ENCODE data around the gene CATSPER3. TPM values are rescaled to one million over a fixed set of nuclear protein-coding genes. Genes with fewer than 3 reads are reported as not detected.

Gene CATSPER3
- total RNA-seq, 1 donor from 2014 or later = 0.52 TPM

DNA sequence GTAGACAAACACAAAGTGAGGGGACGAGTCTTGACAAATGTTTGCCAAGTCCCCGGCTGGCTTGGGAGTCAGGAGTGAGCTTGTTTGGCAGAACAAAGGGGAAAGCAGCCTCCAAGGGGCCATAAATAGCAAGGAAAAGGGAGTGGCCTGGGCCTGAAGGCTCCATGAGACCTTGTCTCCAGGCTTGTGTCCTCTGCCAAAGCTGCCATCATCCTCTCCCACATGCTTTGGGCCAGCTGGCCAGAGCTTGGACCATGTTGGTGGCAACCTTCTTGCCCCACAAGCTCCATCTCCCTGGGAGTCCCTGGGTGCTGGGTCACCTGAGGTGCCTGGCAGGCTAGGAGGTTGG lies 79.6 kb downstream of the CATSPER3 start:
- H3K9ac ChIP-seq (ENCODE audit: low read depth in 1 of 3, low read length in 3 of 3) = no peak overlapping the region
- peaks cover 0 to 19% (median 7%) of the 10 kb centered on the region in 3 donors for H3K4me1 ChIP-seq (ENCODE audit: control insufficient read depth in 3 of 3, insufficient read depth in 3 of 3, low read length in 3 of 3)
- no peak overlapping the region for H3K27ac ChIP-seq (ENCODE audit: low read depth, low read length)
- H3K9me3 ChIP-seq (ENCODE audit: control insufficient read depth in 3 of 3, low read length in 3 of 3) = no peaks in the 10 kb centered on the region
- H3K4me3 ChIP-seq (ENCODE audit: low read length in 3 of 3) = no peak overlapping the region
- no peaks in the 10 kb centered on the region for H3K36me3 ChIP-seq (ENCODE audit: control insufficient read depth in 3 of 3, insufficient read depth in 3 of 3, low read length in 3 of 3)
- H3K27me3 ChIP-seq (ENCODE audit: control insufficient read depth in 3 of 3, insufficient read depth in 3 of 3, low read length in 3 of 3) = peaks cover 21 to 27% (median 24%) of the 10 kb centered on the region in 3 donors

DNA sequence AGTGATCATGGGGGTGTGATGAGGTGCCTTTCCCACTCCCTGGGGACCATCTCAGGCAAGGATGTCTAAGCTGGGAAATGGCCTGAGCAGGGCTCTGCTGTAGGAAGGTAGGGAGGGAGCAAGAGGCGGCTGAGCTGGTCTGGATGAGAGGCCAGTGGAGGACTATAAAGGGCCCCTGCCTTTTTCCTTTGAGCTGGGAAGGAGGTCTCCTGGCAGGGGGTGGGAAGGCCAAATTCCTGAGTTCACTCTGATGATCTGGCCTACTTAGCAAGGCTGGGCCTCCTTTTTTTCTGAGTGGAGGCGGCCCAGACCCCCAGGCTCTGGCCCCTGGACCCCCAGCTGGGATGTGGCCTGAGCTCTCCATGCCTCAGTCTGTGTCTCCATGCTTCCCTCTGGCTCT lies 80.6 kb downstream of the CATSPER3 start:
- peaks cover 18 to 23% (median 21%) of the 10 kb centered on the region in 3 donors for H3K27me3 ChIP-seq (ENCODE audit: control insufficient read depth in 3 of 3, insufficient read depth in 3 of 3, low read length in 3 of 3)
- H3K36me3 ChIP-seq (ENCODE audit: control insufficient read depth in 3 of 3, insufficient read depth in 3 of 3, low read length in 3 of 3) = no peaks in the 10 kb centered on the region
- no peak overlapping the region for H3K27ac ChIP-seq (ENCODE audit: low read depth, low read length)
- H3K9me3 ChIP-seq (ENCODE audit: control insufficient read depth in 3 of 3, low read length in 3 of 3) = no peaks in the 10 kb centered on the region
- no peak overlapping the region for H3K9ac ChIP-seq (ENCODE audit: low read depth in 1 of 3, low read length in 3 of 3)
- H3K4me1 ChIP-seq (ENCODE audit: control insufficient read depth in 3 of 3, insufficient read depth in 3 of 3, low read length in 3 of 3) = peaks cover 0 to 19% (median 7%) of the 10 kb centered on the region in 3 donors
- H3K4me3 ChIP-seq (ENCODE audit: low read length in 3 of 3) = no peak overlapping the region

DNA sequence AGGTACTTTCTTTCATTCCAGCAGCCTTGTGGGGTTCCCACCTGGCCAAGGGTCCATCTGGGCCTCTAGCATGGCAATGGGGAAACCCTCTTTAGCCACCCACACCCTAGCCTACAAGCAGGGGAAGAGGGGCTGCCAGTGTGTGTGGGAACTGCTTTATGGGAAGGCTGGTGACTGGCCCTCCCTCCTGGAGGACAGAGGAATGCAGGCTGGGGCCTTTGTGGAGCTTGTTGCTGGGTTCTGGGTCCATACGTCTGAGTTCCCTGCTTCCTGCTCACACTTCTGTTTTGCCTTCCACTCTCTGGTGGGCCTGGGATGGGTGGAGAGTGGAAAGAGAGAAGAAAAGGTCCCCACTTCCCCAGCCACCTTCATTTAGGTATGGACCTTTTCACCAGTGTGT lies 81.2 kb downstream of the CATSPER3 start:
- H3K27me3 ChIP-seq (ENCODE audit: control insufficient read depth in 3 of 3, insufficient read depth in 3 of 3, low read length in 3 of 3) = peaks cover 14 to 24% (median 20%) of the 10 kb centered on the region in 3 donors
- no peaks in the 10 kb centered on the region for H3K9me3 ChIP-seq (ENCODE audit: control insufficient read depth in 3 of 3, low read length in 3 of 3)
- peaks cover 0 to 24% (median 10%) of the 10 kb centered on the region in 3 donors for H3K4me1 ChIP-seq (ENCODE audit: control insufficient read depth in 3 of 3, insufficient read depth in 3 of 3, low read length in 3 of 3)
- no peak overlapping the region for H3K9ac ChIP-seq (ENCODE audit: low read depth in 1 of 3, low read length in 3 of 3)
- H3K36me3 ChIP-seq (ENCODE audit: control insufficient read depth in 3 of 3, insufficient read depth in 3 of 3, low read length in 3 of 3) = no peaks in the 10 kb centered on the region
- H3K27ac ChIP-seq (ENCODE audit: low read depth, low read length) = no peak overlapping the region
- no peak overlapping the region for H3K4me3 ChIP-seq (ENCODE audit: low read length in 3 of 3)

GRCh38 chr5:135050244-135050767 lies 82.6 kb downstream of the CATSPER3 start:
- Histone ChIP-seq H3K4me1 (ENCODE audit: control insufficient read depth in 3 of 3, insufficient read depth in 3 of 3, low read length in 3 of 3) (peaks cover 6 to 36% (median 14%) of the 10 kb centered on the region in 3 donors), H3K9ac (ENCODE audit: low read depth in 1 of 3, low read length in 3 of 3) (no peak overlapping the region), H3K27ac (ENCODE audit: low read depth, low read length) (no peak overlapping the region), H3K27me3 (ENCODE audit: control insufficient read depth in 3 of 3, insufficient read depth in 3 of 3, low read length in 3 of 3) (peaks cover 13 to 22% (median 14%) of the 10 kb centered on the region in 3 donors), H3K4me3 (ENCODE audit: low read length in 3 of 3) (no peak overlapping the region), H3K9me3 (ENCODE audit: control insufficient read depth in 3 of 3, low read length in 3 of 3) (no peaks in the 10 kb centered on the region), H3K36me3 (ENCODE audit: control insufficient read depth in 3 of 3, insufficient read depth in 3 of 3, low read length in 3 of 3) (no peaks in the 10 kb centered on the region)

GRCh38 chr5:135051399-135051798 lies 83.7 kb downstream of the CATSPER3 start:
- no peaks in the 10 kb centered on the region for H3K9me3 ChIP-seq (ENCODE audit: control insufficient read depth in 3 of 3, low read length in 3 of 3)
- H3K4me3 ChIP-seq (ENCODE audit: low read length in 3 of 3) = no peak overlapping the region
- no peak overlapping the region for H3K9ac ChIP-seq (ENCODE audit: low read depth in 1 of 3, low read length in 3 of 3)
- no peak overlapping the region for H3K27ac ChIP-seq (ENCODE audit: low read depth, low read length)
- no peaks in the 10 kb centered on the region for H3K36me3 ChIP-seq (ENCODE audit: control insufficient read depth in 3 of 3, insufficient read depth in 3 of 3, low read length in 3 of 3)
- peaks cover 16 to 47% (median 23%) of the 10 kb centered on the region in 3 donors for H3K4me1 ChIP-seq (ENCODE audit: control insufficient read depth in 3 of 3, insufficient read depth in 3 of 3, low read length in 3 of 3)
- H3K27me3 ChIP-seq (ENCODE audit: control insufficient read depth in 3 of 3, insufficient read depth in 3 of 3, low read length in 3 of 3) = peaks cover 12 to 14% (median 12%) of the 10 kb centered on the region in 3 donors

GRCh38 chr5:135051872-135052271 lies 84.2 kb downstream of the CATSPER3 start:
- no peak overlapping the region for H3K4me3 ChIP-seq (ENCODE audit: low read length in 3 of 3)
- peaks cover 12 to 14% (median 12%) of the 10 kb centered on the region in 3 donors for H3K27me3 ChIP-seq (ENCODE audit: control insufficient read depth in 3 of 3, insufficient read depth in 3 of 3, low read length in 3 of 3)
- H3K4me1 ChIP-seq (ENCODE audit: control insufficient read depth in 3 of 3, insufficient read depth in 3 of 3, low read length in 3 of 3) = peaks cover 20 to 47% (median 28%) of the 10 kb centered on the region in 3 donors
- no peaks in the 10 kb centered on the region for H3K36me3 ChIP-seq (ENCODE audit: control insufficient read depth in 3 of 3, insufficient read depth in 3 of 3, low read length in 3 of 3)
- no peak overlapping the region for H3K9ac ChIP-seq (ENCODE audit: low read depth in 1 of 3, low read length in 3 of 3)
- no peak overlapping the region for H3K27ac ChIP-seq (ENCODE audit: low read depth, low read length)
- H3K9me3 ChIP-seq (ENCODE audit: control insufficient read depth in 3 of 3, low read length in 3 of 3) = no peaks in the 10 kb centered on the region

DNA sequence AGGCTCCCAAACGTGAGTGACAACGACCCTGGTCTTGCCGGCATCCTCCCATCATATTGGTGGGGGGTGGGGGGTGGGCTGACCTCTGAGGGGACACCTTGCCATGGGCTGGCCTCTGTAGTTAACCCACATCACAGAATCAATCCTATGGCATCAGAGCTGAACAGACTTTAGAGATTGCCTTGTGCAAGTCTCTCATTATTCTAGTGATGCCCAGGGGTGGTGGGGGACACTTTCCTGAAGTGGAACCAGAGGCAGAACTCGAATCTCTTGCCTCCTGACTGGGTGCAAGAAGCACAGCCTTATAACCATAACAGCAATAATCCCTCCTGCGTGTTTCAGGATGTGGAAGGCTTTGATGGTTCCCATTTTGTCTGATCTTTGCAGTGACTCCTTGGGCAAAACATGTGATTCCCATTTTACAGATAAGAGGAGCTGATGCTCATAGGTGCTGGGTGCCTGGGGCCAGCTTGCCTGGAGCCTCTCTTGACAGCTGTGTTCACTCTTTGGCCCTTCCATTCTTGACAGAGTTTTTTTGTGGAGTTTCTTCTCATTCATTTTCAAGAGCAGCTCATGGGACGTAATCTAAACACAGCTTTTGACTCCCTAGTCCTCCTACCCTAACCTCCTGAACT lies 84.9 kb downstream of the CATSPER3 start:
- Histone ChIP-seq H3K9me3 (ENCODE audit: control insufficient read depth in 3 of 3, low read length in 3 of 3) (no peaks in the 10 kb centered on the region), H3K9ac (ENCODE audit: low read depth in 1 of 3, low read length in 3 of 3) (no peak overlapping the region), H3K36me3 (ENCODE audit: control insufficient read depth in 3 of 3, insufficient read depth in 3 of 3, low read length in 3 of 3) (no peaks in the 10 kb centered on the region), H3K27ac (ENCODE audit: low read depth, low read length) (no peak overlapping the region), H3K4me3 (ENCODE audit: low read length in 3 of 3) (no peak overlapping the region), H3K4me1 (ENCODE audit: control insufficient read depth in 3 of 3, insufficient read depth in 3 of 3, low read length in 3 of 3) (peaks cover 20 to 43% (median 22%) of the 10 kb centered on the region in 3 donors), H3K27me3 (ENCODE audit: control insufficient read depth in 3 of 3, insufficient read depth in 3 of 3, low read length in 3 of 3) (peaks cover 10 to 12% (median 12%) of the 10 kb centered on the region in 3 donors)

GRCh38 chr5:135053278-135053677 lies 85.6 kb downstream of the CATSPER3 start:
- peaks cover 20 to 42% (median 21%) of the 10 kb centered on the region in 3 donors for H3K4me1 ChIP-seq (ENCODE audit: control insufficient read depth in 3 of 3, insufficient read depth in 3 of 3, low read length in 3 of 3)
- H3K27ac ChIP-seq (ENCODE audit: low read depth, low read length) = no peak overlapping the region
- peaks cover 10 to 12% (median 12%) of the 10 kb centered on the region in 3 donors for H3K27me3 ChIP-seq (ENCODE audit: control insufficient read depth in 3 of 3, insufficient read depth in 3 of 3, low read length in 3 of 3)
- H3K9ac ChIP-seq (ENCODE audit: low read depth in 1 of 3, low read length in 3 of 3) = no peak overlapping the region
- H3K9me3 ChIP-seq (ENCODE audit: control insufficient read depth in 3 of 3, low read length in 3 of 3) = no peaks in the 10 kb centered on the region
- no peaks in the 10 kb centered on the region for H3K36me3 ChIP-seq (ENCODE audit: control insufficient read depth in 3 of 3, insufficient read depth in 3 of 3, low read length in 3 of 3)
- H3K4me3 ChIP-seq (ENCODE audit: low read length in 3 of 3) = no peak overlapping the region

DNA sequence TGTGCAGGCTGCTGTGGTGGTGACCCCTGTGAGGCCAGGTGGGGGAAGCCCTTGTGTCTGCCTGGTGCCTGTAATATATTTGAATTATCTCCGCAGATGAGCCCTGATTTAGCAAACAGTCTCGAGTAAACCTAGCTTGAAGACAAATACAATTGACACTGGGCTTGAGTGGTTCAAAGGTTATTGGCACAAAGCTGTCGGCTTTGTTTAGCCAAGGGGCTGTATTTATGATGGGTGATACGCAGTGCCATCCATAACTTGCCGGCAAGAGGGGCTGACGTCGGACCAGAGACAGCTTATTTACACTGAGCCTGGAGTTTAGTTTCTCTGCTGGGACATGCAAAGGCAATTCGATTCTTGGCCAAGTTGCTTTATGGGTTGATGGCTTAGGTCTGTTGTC lies 86.3 kb downstream of the CATSPER3 start:
- Histone ChIP-seq H3K27me3 (ENCODE audit: control insufficient read depth in 3 of 3, insufficient read depth in 3 of 3, low read length in 3 of 3) (peaks cover 6 to 15% (median 12%) of the 10 kb centered on the region in 3 donors), H3K27ac (ENCODE audit: low read depth, low read length) (no peak overlapping the region), H3K4me3 (ENCODE audit: low read length in 3 of 3) (no peak overlapping the region), H3K36me3 (ENCODE audit: control insufficient read depth in 3 of 3, insufficient read depth in 3 of 3, low read length in 3 of 3) (no peaks in the 10 kb centered on the region), H3K4me1 (ENCODE audit: control insufficient read depth in 3 of 3, insufficient read depth in 3 of 3, low read length in 3 of 3) (peaks cover 20 to 42% (median 21%) of the 10 kb centered on the region in 3 donors), H3K9ac (ENCODE audit: low read depth in 1 of 3, low read length in 3 of 3) (no peak overlapping the region), H3K9me3 (ENCODE audit: control insufficient read depth in 3 of 3, low read length in 3 of 3) (no peaks in the 10 kb centered on the region)

- H3K27ac ChIP-seq (ENCODE audit: low read depth, low read length) = no peak overlapping the region
- no peaks in the 10 kb centered on the region for H3K9me3 ChIP-seq (ENCODE audit: control insufficient read depth in 3 of 3, low read length in 3 of 3)
- H3K36me3 ChIP-seq (ENCODE audit: control insufficient read depth in 3 of 3, insufficient read depth in 3 of 3, low read length in 3 of 3) = no peaks in the 10 kb centered on the region
- H3K4me3 ChIP-seq (ENCODE audit: low read length in 3 of 3) = no peak overlapping the region
- peaks cover 6 to 15% (median 12%) of the 10 kb centered on the region in 3 donors for H3K27me3 ChIP-seq (ENCODE audit: control insufficient read depth in 3 of 3, insufficient read depth in 3 of 3, low read length in 3 of 3)
- H3K4me1 ChIP-seq (ENCODE audit: control insufficient read depth in 3 of 3, insufficient read depth in 3 of 3, low read length in 3 of 3) = peaks cover 20 to 42% (median 21%) of the 10 kb centered on the region in 3 donors
- H3K9ac ChIP-seq (ENCODE audit: low read depth in 1 of 3, low read length in 3 of 3) = no peak overlapping the region
Observed at GRCh38 chr5:135054546-135054945, 86.8 kb downstream of the CATSPER3 start.

Data from skeletal muscle tissue (tissue), 4 donors.